Duodenal mucosa (tissue), 2 donors: ENCODE measurements around the gene LRRC61.

ENCODE experiments used
- H3K27ac ChIP-seq: one replicate; pipeline ENCODE4 v1.7.0; 2013; ENCODE audit warnings: low read depth, low read length
- H3K27me3 ChIP-seq, 2 donors: one replicate each; pipeline ENCODE4 v1.7.0; 2013; ENCODE audit warnings: low read length in 2 of 2, control low read depth in 1 of 2; ENCODE audit not compliant: insufficient read depth in 2 of 2, control insufficient read depth in 1 of 2
- H3K36me3 ChIP-seq, 2 donors: one replicate each; pipeline ENCODE4 v1.7.0; 2013; ENCODE audit warnings: low read length in 2 of 2, control low read depth in 1 of 2; ENCODE audit not compliant: insufficient read depth in 2 of 2, control insufficient read depth in 1 of 2
- H3K4me1 ChIP-seq, 2 donors: one replicate each; pipeline ENCODE4 v1.7.0; 2013; ENCODE audit warnings: low read length in 2 of 2, control low read depth in 1 of 2; ENCODE audit not compliant: insufficient read depth in 2 of 2, control insufficient read depth in 1 of 2
- H3K4me3 ChIP-seq, 2 donors: one replicate each; pipeline ENCODE4 v1.7.0; 2013; ENCODE audit warnings: low read length in 2 of 2, low read depth in 1 of 2
- H3K9ac ChIP-seq, 2 donors: one replicate each; pipeline ENCODE4 v1.7.0; 2013; ENCODE audit warnings: low read length in 2 of 2, low read depth in 1 of 2
- H3K9me3 ChIP-seq, 2 donors: one replicate each; pipeline ENCODE4 v1.7.0; 2013; ENCODE audit warnings: low read length in 2 of 2, control low read depth in 1 of 2; ENCODE audit not compliant: control insufficient read depth in 1 of 2

Gene LRRC61

GRCh38 chr7:150360363-150361058 is 37.4 kb downstream of the LRRC61 start:
- Histone ChIP-seq H3K4me3 (no peak overlapping the region), H3K27ac (no peak overlapping the region), H3K27me3 (no peaks in the 10 kb centered on the region), H3K9me3 (no peaks in the 10 kb centered on the region), H3K4me1 (peaks cover 9 to 12% of the 10 kb centered on the region in 2 donors), H3K9ac (no peak overlapping the region), H3K36me3 (no peaks in the 10 kb centered on the region)

DNA sequence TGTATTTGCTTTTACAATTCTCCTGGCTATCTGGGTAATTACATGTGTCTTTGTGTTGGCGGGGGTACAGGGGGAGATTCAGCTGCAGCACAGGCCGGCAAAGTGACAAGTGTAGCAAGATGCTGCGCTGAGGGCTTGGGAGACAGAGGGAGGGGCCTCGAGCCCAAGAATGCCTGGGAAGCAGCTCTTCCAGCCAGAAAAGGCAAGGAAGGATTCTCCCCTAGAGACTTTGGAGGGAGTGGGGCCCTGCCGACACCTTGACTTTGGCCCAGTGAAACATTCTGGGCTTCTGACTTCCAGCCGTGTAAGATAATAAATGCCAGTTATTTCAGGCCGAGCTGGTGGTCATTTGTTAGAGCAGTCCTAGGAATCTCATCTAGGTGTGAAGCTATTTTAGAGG is 38.2 kb downstream of the LRRC61 start:
- H3K9me3 ChIP-seq: no peaks in the 10 kb centered on the region
- no peaks in the 10 kb centered on the region for H3K27me3 ChIP-seq
- H3K27ac ChIP-seq: no peak overlapping the region
- H3K9ac ChIP-seq: no peak overlapping the region
- H3K4me3 ChIP-seq: no peak overlapping the region
- no peaks in the 10 kb centered on the region for H3K36me3 ChIP-seq
- peaks cover 9 to 12% of the 10 kb centered on the region in 2 donors for H3K4me1 ChIP-seq

DNA sequence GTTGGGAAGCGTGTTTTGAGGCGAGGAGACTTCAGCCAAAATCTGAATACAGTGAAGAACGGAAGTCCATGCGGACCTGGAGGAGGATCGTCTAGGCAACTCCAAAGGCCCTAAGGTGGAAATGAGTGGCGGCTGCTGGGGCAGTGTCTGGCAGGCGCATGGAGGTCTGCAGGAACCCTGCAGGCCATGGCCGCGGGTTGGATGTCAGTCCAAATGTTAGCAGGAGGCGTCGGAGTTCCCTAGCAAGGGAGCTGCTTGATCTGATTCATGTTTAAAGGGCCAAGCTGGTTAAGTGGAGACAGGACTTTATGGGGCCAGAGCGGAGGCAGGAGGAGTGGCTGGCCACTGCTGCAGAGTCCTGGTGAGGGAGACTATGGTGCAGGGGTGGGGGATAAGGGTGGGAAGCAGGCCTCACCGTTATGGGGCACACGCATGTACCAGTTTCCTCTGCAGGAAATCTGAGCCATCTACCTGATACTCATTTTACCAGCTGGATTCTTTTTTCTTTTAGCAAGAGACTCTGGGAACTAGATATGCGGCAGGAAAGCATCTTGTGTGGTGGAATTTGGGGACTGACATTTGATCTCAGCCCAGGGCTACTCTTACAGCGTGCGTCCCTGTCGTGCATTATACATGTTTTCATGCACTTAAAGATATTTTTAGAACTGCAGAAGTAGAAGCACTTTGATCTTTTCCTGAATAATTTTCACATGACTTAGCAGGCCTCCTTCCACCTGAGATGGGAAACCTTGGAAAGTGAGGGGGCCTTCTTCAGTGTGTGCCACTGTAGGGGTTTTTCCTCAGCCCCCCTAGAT is 38.9 kb downstream of the LRRC61 start:
- Histone ChIP-seq H3K27ac (no peak overlapping the region), H3K27me3 (no peaks in the 10 kb centered on the region), H3K9me3 (no peaks in the 10 kb centered on the region), H3K36me3 (no peaks in the 10 kb centered on the region), H3K9ac (no peak overlapping the region), H3K4me3 (no peak overlapping the region), H3K4me1 (peaks cover 9 to 12% of the 10 kb centered on the region in 2 donors)

- Histone ChIP-seq H3K9me3 (no peaks in the 10 kb centered on the region), H3K4me1 (peaks cover 6 to 12% of the 10 kb centered on the region in 2 donors), H3K4me3 (no peak overlapping the region), H3K27me3 (no peaks in the 10 kb centered on the region), H3K36me3 (no peaks in the 10 kb centered on the region), H3K27ac (no peak overlapping the region), H3K9ac (no peak overlapping the region)
These were observed 40.2 kb downstream of the LRRC61 start for GRCh38 chr7:150363370-150363769.

DNA sequence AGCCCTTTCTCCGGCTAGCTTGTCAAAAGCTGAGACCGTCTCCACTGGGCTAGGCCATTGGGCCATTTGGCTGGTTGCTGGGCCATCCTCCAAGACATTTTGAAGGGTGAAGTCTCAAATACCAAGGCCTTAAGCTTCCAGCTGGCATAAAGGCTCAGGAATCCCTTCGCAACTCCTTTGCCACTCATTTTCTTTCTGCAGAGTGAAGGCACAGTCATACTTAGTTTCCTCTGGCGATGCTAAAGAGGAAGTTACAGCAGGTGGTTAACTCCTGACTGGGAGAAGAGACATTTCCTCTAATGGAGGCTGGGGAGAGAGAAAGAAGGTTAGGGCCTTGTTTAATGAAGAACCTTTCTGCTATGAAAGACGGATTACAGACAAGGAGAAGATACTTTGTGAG is 40.7 kb downstream of the LRRC61 start:
- H3K9ac ChIP-seq: no peak overlapping the region
- peaks cover 6 to 12% of the 10 kb centered on the region in 2 donors for H3K4me1 ChIP-seq
- H3K27ac ChIP-seq: no peak overlapping the region
- H3K36me3 ChIP-seq: no peaks in the 10 kb centered on the region
- H3K27me3 ChIP-seq: no peaks in the 10 kb centered on the region
- H3K9me3 ChIP-seq: no peaks in the 10 kb centered on the region
- H3K4me3 ChIP-seq: no peak overlapping the region

GRCh38 chr7:150365194-150365593 is 42.0 kb downstream of the LRRC61 start:
- peaks cover 13 to 22% of the 10 kb centered on the region in 2 donors for H3K4me1 ChIP-seq
- no peak overlapping the region for H3K27ac ChIP-seq
- H3K9ac ChIP-seq: no peak overlapping the region

DNA sequence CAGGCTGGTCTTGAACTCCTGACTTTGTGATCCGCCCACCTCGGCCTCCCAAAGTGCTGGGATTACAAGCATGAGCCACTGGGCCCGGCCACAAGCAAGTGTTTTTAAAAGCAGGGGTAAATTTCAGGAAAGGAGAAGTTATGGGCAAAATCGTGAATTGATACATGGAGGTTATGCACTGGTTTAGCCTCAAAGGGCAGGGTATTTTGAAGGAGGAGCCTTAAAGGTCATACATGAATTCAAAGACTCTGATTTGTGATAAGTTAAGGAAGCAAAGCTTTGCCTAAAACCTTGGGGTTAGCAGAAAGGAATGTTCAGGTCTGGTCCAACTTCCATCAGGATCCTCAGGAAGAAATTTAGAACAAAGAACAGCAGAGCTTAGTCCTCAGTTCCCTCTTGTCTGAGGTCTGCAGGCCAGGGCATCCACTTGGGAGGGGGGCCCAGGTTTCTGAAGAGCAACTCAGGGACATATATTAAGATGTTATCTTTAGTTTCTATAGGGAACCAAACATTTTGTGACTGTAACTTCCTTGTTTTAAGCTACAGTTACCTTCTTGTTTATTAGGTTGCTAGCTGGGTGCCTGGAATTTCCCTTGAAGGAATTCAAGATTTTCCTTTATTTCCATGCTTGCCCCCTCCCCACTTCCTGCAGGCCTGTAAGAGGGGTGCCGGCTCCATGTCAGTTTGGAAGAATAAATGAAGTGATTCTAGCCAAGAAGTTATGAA is 42.7 kb downstream of the LRRC61 start:
- H3K9ac ChIP-seq: no peak overlapping the region
- H3K4me3 ChIP-seq: no peak overlapping the region
- no peaks in the 10 kb centered on the region for H3K27me3 ChIP-seq
- H3K9me3 ChIP-seq: no peaks in the 10 kb centered on the region
- H3K4me1 ChIP-seq: peaks cover 20 to 28% of the 10 kb centered on the region in 2 donors
- no peak overlapping the region for H3K27ac ChIP-seq
- H3K36me3 ChIP-seq: peaks cover 0 to 3% of the 10 kb centered on the region in 2 donors

More at GRCh38 chr7:150365194-150365593, 42.0 kb downstream of the LRRC61 start:
- Histone ChIP-seq H3K27me3 (no peaks in the 10 kb centered on the region), H3K36me3 (no peaks in the 10 kb centered on the region), H3K4me3 (no peak overlapping the region), H3K9me3 (no peaks in the 10 kb centered on the region)

- Histone ChIP-seq H3K27ac (peak overlapping the region; percentile 89), H3K27me3 (no peaks in the 10 kb centered on the region), H3K4me3 (peak overlapping the region; percentile 83 to 89), H3K36me3 (peaks cover under 1 to 9% of the 10 kb centered on the region in 2 donors), H3K9me3 (no peaks in the 10 kb centered on the region), H3K9ac (peak overlapping the region; percentile 87 to 92), H3K4me1 (peaks cover 29 to 44% of the 10 kb centered on the region in 2 donors)
These were observed 44.5 kb downstream of the LRRC61 start for GRCh38 chr7:150367677-150368095.

DNA sequence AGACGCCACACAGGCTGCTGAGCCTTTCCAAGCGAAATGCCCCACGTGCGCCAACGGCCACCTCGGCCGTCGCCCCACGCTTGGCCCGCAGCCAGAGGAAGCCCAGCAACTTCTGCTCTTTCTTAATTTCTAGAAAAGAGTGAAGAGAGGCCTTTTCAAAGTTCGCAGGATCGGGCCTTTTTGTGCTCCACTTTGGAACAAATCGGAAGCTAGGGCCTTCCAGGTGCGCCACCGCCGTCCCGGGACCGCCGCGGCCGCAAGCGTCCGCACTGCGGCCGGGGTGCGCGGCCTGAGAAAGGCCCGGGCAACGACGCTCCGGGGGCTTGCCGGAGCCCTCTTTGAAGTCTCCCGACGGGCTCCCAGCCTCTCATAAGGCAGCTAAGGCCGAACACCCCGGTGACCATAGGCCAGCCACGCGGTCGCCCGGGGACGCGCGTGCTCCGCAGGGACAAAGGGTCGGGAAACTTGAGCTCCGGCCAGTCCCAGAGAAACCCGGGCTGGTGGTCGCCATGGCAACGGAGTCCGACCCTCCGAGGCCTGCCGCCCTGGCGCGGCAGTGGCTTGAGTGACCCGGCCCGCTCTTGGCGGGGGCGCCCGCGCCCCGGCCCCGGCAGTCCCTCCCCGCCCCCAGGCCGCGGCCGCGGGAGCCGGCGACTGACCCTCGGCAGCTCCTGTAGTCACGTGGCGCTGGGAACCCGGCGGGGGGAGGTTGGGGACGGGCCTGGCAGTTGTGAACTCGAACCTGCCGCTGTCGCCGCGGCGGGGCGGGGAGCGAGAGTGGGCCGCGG is 45.1 kb downstream of the LRRC61 start, which contains the start of gene REPIN1:
REPIN1 (plus strand) TSS at position 727 of the 788 bp plus-strand sequence. CDS start 890 bp downstream, outside the sequence.
- Histone ChIP-seq H3K27ac (peak within 1 kb of the TSS; percentile 89), H3K9me3 (no peaks in the 10 kb centered on the region), H3K36me3 (peaks cover 5 to 15% of the 10 kb centered on the region in 2 donors), H3K9ac (peak within 1 kb of the TSS; percentile 87 to 92), H3K4me1 (peaks cover 35 to 50% of the 10 kb centered on the region in 2 donors), H3K27me3 (no peaks in the 10 kb centered on the region), H3K4me3 (peak within 1 kb of the TSS; percentile 83 to 89)
